Inflammatory macrophage treated with lipopolysaccharide for 4 hours (primary cell): ENCODE results near the gene DMBX1.
A peak's percentile ranks its signal among the peaks of the same experiment; 100 is the strongest.

Experiments used
- DNase-seq: peaks from one replicate; pipeline ENCODE4 v3.0.0-alpha.2; 2020

The DMBX1 gene

GRCh38 chr1:46526013-46526690 is 36.5 kb downstream of the DMBX1 start:
- no peak for DNase-seq

- no peak for DNase-seq
Observed at GRCh38 chr1:46526691-46527291, 37.2 kb downstream of the DMBX1 start.

GRCh38 chr1:46527474-46528296 is 38.0 kb downstream of the DMBX1 start:
- peak; percentile 80 for DNase-seq

- peak; percentile 36 for DNase-seq
Observed at GRCh38 chr1:46528297-46528955, 38.8 kb downstream of the DMBX1 start.

- no peak for DNase-seq
Observed at GRCh38 chr1:46529031-46529630, 39.5 kb downstream of the DMBX1 start.

- DNase-seq: no peak
Observed at GRCh38 chr1:46530311-46530710, 40.7 kb downstream of the DMBX1 start.

- DNase-seq: no peak
Observed at GRCh38 chr1:46530791-46531409, 41.3 kb downstream of the DMBX1 start.

- DNase-seq: no peak
Observed at GRCh38 chr1:46532095-46532494, 42.5 kb downstream of the DMBX1 start.

- DNase-seq: peak; percentile 58
Observed at GRCh38 chr1:46532498-46533178, 43.0 kb downstream of the DMBX1 start.

- peak; percentile 35 for DNase-seq
Observed at GRCh38 chr1:46533179-46533864, 43.7 kb downstream of the DMBX1 start.

GRCh38 chr1:46535063-46535462 is 45.4 kb downstream of the DMBX1 start:
- DNase-seq: peak; percentile 37

GRCh38 chr1:46536527-46536926 is 46.9 kb downstream of the DMBX1 start:
- DNase-seq: no peak

- no peak for DNase-seq
Observed at GRCh38 chr1:46537651-46538050, 48.0 kb downstream of the DMBX1 start.

- DNase-seq: no peak
Observed at GRCh38 chr1:46538147-46538546, 48.5 kb downstream of the DMBX1 start.
